T-helper 17 cell (primary cell): Measurements from ENCODE around the gene ATG2A. TPM values are rescaled to one million over a fixed set of nuclear protein-coding genes. Genes with fewer than 3 reads are reported as not detected.

ENCODE experiments used
- ATAC-seq: fragments of 150-1000 bp; cut with Tn5 transposase; 2 replicates; pipeline ENCODE4 v1.10.0; 2021; ENCODE audit warnings: mild to moderate bottlenecking, moderate library complexity
- DNase-seq, 3 donors: peaks; one replicate each; pipeline versions ENCODE4 v3.0.0 to v3.0.0-alpha.2; 2020 to 2021
- H3K9me3 ChIP-seq: one replicate; pipeline ENCODE4 v1.7.0; 2013; ENCODE audit warnings: low read length, mild to moderate bottlenecking; ENCODE audit not compliant: control insufficient read depth, poor library complexity, severe bottlenecking
- H3K27ac Mint-ChIP-seq: one replicate; pipeline ENCODE4 v1.8.0; 2022; ENCODE audit warnings: mild to moderate bottlenecking, moderate library complexity, mixed read lengths
- H3K27me3 Mint-ChIP-seq: one replicate; pipeline ENCODE4 v1.8.0; 2022; ENCODE audit warnings: mixed read lengths
- H3K36me3 Mint-ChIP-seq: one replicate; pipeline ENCODE4 v1.8.0; 2022; ENCODE audit warnings: low read depth, mixed read lengths
- H3K4me1 Mint-ChIP-seq: one replicate; pipeline ENCODE4 v1.8.0; 2022; ENCODE audit warnings: mild to moderate bottlenecking, mixed read lengths
- H3K4me3 Mint-ChIP-seq: one replicate; pipeline ENCODE4 v1.8.0; 2022; ENCODE audit warnings: mild to moderate bottlenecking, moderate library complexity, mixed read lengths
- total RNA-seq, 4 donors: library from RNA in 2 of 4; stranded (reverse) in 2 of 4; gene quantifications; one replicate each; pipeline ENCODE4 v1.2.3 and lab custom pipeline; 2022 to 2026

Gene ATG2A
- total RNA-seq (100 to 1,000 TPM; 161 to 226 TPM), total RNA-seq (lab: John Stamatoyannopoulos, UW) (114 to 307 reads per million in 2 donors)

- Mint-ChIP-seq H3K36me3 (peaks cover 2% of the 10 kb centered on the region), H3K4me3 (peak within 1 kb of the TSS; percentile 93), H3K27me3 (no peaks in the 10 kb centered on the region), H3K27ac (peak within 1 kb of the TSS; percentile 92), H3K4me1 (peaks cover 19% of the 10 kb centered on the region)
- ATAC-seq (peak; percentile 96), DNase-seq (peak; percentile 96 to 99 (median 97))
- no peaks in the 10 kb centered on the region for H3K9me3 ChIP-seq
These were observed at the start of gene ATG2A for GRCh38 chr11:64916775-64917662. TSS of gene ATG2A (minus strand) at chr11:64917209. CDS start at chr11:64917135, 74 bp downstream.

GRCh38 chr11:64963072-64963631 is 46.1 kb upstream of the ATG2A start:
- no peak for DNase-seq
- Mint-ChIP-seq H3K36me3 (peaks cover 2% of the 10 kb centered on the region), H3K4me3 (no peak overlapping the region), H3K27ac (no peak overlapping the region), H3K27me3 (peaks cover 15% of the 10 kb centered on the region), H3K4me1 (peaks cover 2% of the 10 kb centered on the region)
- no peaks in the 10 kb centered on the region for H3K9me3 ChIP-seq
- no peak for ATAC-seq

GRCh38 chr11:64960719-64961118 is 43.7 kb upstream of the ATG2A start:
- ATAC-seq (no peak), DNase-seq (no peak)
- H3K27ac Mint-ChIP-seq: no peak overlapping the region
- no peak overlapping the region for H3K4me3 Mint-ChIP-seq
- peaks cover 15% of the 10 kb centered on the region for H3K27me3 Mint-ChIP-seq
- H3K4me1 Mint-ChIP-seq: peaks cover 2% of the 10 kb centered on the region
- no peaks in the 10 kb centered on the region for H3K9me3 ChIP-seq
- H3K36me3 Mint-ChIP-seq: no peaks in the 10 kb centered on the region

- Mint-ChIP-seq H3K4me3 (no peak overlapping the region), H3K27ac (no peak overlapping the region), H3K27me3 (peaks cover 15% of the 10 kb centered on the region), H3K36me3 (no peaks in the 10 kb centered on the region), H3K4me1 (no peaks in the 10 kb centered on the region)
- no peak for DNase-seq
- no peaks in the 10 kb centered on the region for H3K9me3 ChIP-seq
- no peak for ATAC-seq
These were observed 42.5 kb upstream of the ATG2A start for GRCh38 chr11:64959498-64959897.

- H3K9me3 ChIP-seq: no peaks in the 10 kb centered on the region
- no peak for ATAC-seq
- peaks cover 16% of the 10 kb centered on the region for H3K27me3 Mint-ChIP-seq
- no peaks in the 10 kb centered on the region for H3K36me3 Mint-ChIP-seq
- H3K4me3 Mint-ChIP-seq: no peak overlapping the region
- no peak overlapping the region for H3K27ac Mint-ChIP-seq
- no peaks in the 10 kb centered on the region for H3K4me1 Mint-ChIP-seq
- no peak for DNase-seq
These were observed 37.2 kb upstream of the ATG2A start for GRCh38 chr11:64954201-64954600.

- H3K4me3 Mint-ChIP-seq: no peak overlapping the region
- no peaks in the 10 kb centered on the region for H3K4me1 Mint-ChIP-seq
- no peaks in the 10 kb centered on the region for H3K9me3 ChIP-seq
- H3K27me3 Mint-ChIP-seq: peaks cover 16% of the 10 kb centered on the region
- H3K36me3 Mint-ChIP-seq: no peaks in the 10 kb centered on the region
- ATAC-seq (no peak), DNase-seq (no peak)
- no peak overlapping the region for H3K27ac Mint-ChIP-seq
These were observed 34.5 kb upstream of the ATG2A start for GRCh38 chr11:64951529-64951928.

- DNase-seq: no peak
- H3K4me3 Mint-ChIP-seq: no peak overlapping the region
- ATAC-seq: no peak
- H3K9me3 ChIP-seq: no peaks in the 10 kb centered on the region
- no peaks in the 10 kb centered on the region for H3K36me3 Mint-ChIP-seq
- no peak overlapping the region for H3K27ac Mint-ChIP-seq
- H3K4me1 Mint-ChIP-seq: no peaks in the 10 kb centered on the region
- peaks cover 23% of the 10 kb centered on the region for H3K27me3 Mint-ChIP-seq
These were observed 30.3 kb upstream of the ATG2A start for GRCh38 chr11:64947208-64947814.

- no peaks in the 10 kb centered on the region for H3K9me3 ChIP-seq
- H3K36me3 Mint-ChIP-seq: no peaks in the 10 kb centered on the region
These were observed 19.5 kb upstream of the ATG2A start for GRCh38 chr11:64936539-64936938.

GRCh38 chr11:64935359-64936081 is 18.5 kb upstream of the ATG2A start, which contains the start of gene GPHA2:
TSS of gene GPHA2 (minus strand) at chr11:64935893. CDS start at chr11:64935460, 433 bp downstream.
- H3K4me1 Mint-ChIP-seq: no peaks in the 10 kb centered on the region
- H3K27ac Mint-ChIP-seq: no peak within 1 kb of the TSS
- DNase-seq (no peak), ATAC-seq (no peak)
- no peaks in the 10 kb centered on the region for H3K36me3 Mint-ChIP-seq
- H3K4me3 Mint-ChIP-seq: no peak within 1 kb of the TSS
- H3K27me3 Mint-ChIP-seq: peaks cover 8% of the 10 kb centered on the region
- no peaks in the 10 kb centered on the region for H3K9me3 ChIP-seq

More at GRCh38 chr11:64936539-64936938, 19.5 kb upstream of the ATG2A start:
- no peak overlapping the region for H3K4me3 Mint-ChIP-seq
- no peak for ATAC-seq
- H3K27ac Mint-ChIP-seq: no peak overlapping the region
- H3K27me3 Mint-ChIP-seq: peaks cover 11% of the 10 kb centered on the region
- no peaks in the 10 kb centered on the region for H3K4me1 Mint-ChIP-seq
- DNase-seq: no peak

- no peak overlapping the region for H3K27ac Mint-ChIP-seq
- H3K36me3 Mint-ChIP-seq: no peaks in the 10 kb centered on the region
- H3K4me1 Mint-ChIP-seq: no peaks in the 10 kb centered on the region
- DNase-seq: no peak
- H3K27me3 Mint-ChIP-seq: peaks cover 5% of the 10 kb centered on the region
- H3K9me3 ChIP-seq: no peaks in the 10 kb centered on the region
- no peak for ATAC-seq
- H3K4me3 Mint-ChIP-seq: no peak overlapping the region
These were observed 17.8 kb upstream of the ATG2A start for GRCh38 chr11:64934682-64935358.

GRCh38 chr11:64933935-64934681 is 17.1 kb upstream of the ATG2A start:
- DNase-seq (no peak), ATAC-seq (no peak)
- Mint-ChIP-seq H3K27me3 (no peaks in the 10 kb centered on the region), H3K27ac (no peak overlapping the region), H3K4me3 (no peak overlapping the region), H3K36me3 (no peaks in the 10 kb centered on the region), H3K4me1 (no peaks in the 10 kb centered on the region)
- no peaks in the 10 kb centered on the region for H3K9me3 ChIP-seq
